H9 (cell line): Measurements from ENCODE around the gene MNS1. TPM values are rescaled to one million over a fixed set of nuclear protein-coding genes. Genes with fewer than 3 reads are reported as not detected.

Experiments used
- DNase-seq: peaks from one replicate; pipeline ENCODE4 v3.0.0-alpha.2; 2017
- H2AFZ ChIP-seq: one replicate; pipeline ENCODE4 v1.6.1; 2013; ENCODE audit warnings: mild to moderate bottlenecking, low read length, control low read depth, moderate library complexity
- H2AK5ac ChIP-seq: 2 replicates; pipeline ENCODE4 v1.6.1; 2013; ENCODE audit warnings: low read length, control low read depth, mixed read lengths; ENCODE audit not compliant: insufficient read length
- H2BK120ac ChIP-seq: one replicate; pipeline ENCODE4 v1.6.1; 2013; ENCODE audit warnings: low read depth, mild to moderate bottlenecking, low read length, control low read depth, inconsistent platforms; ENCODE audit not compliant: poor library complexity, severe bottlenecking
- H2BK12ac ChIP-seq: 2 replicates; pipeline ENCODE4 v1.6.1; 2013; ENCODE audit warnings: low read length, control low read depth, mixed read lengths, low read depth; ENCODE audit not compliant: insufficient read length
- H2BK15ac ChIP-seq: 2 replicates; pipeline ENCODE4 v1.6.1; 2013; ENCODE audit warnings: low read depth, low read length, control low read depth
- H2BK20ac ChIP-seq: one replicate; pipeline ENCODE4 v1.6.1; 2013; ENCODE audit warnings: low read depth, mild to moderate bottlenecking, low read length, control low read depth, inconsistent platforms; ENCODE audit not compliant: poor library complexity, severe bottlenecking
- H2BK5ac ChIP-seq: 2 replicates; pipeline ENCODE4 v1.6.1; 2013; ENCODE audit warnings: low read length, control low read depth, mixed read lengths; ENCODE audit not compliant: insufficient read length
- H3K14ac ChIP-seq: 2 replicates; pipeline ENCODE4 v1.6.1; 2013; ENCODE audit warnings: low read length, control low read depth; ENCODE audit not compliant: insufficient read depth
- H3K18ac ChIP-seq: 2 replicates; pipeline ENCODE4 v1.6.1; 2013; ENCODE audit warnings: low read depth, mild to moderate bottlenecking, mixed read lengths, low read length, control low read depth; ENCODE audit not compliant: insufficient read length
- H3K23ac ChIP-seq: 2 replicates; pipeline ENCODE4 v1.6.1; 2013; ENCODE audit warnings: low read length, control low read depth, mixed read lengths, low read depth; ENCODE audit not compliant: insufficient read length
- H3K23me2 ChIP-seq: 2 replicates; pipeline ENCODE4 v1.6.1; 2013; ENCODE audit warnings: low read depth, mild to moderate bottlenecking, mixed read lengths, low read length, control low read depth; ENCODE audit not compliant: insufficient read length, poor library complexity, severe bottlenecking
- H3K27ac ChIP-seq: 2 replicates; pipeline ENCODE4 v1.5.1; 2013; ENCODE audit warnings: low read length, control low read depth, mixed read lengths, low read depth; ENCODE audit not compliant: insufficient read length
- H3K27me3 ChIP-seq: 2 replicates; pipeline ENCODE4 v1.6.1; 2013; ENCODE audit warnings: low read length, control low read depth, inconsistent platforms; ENCODE audit not compliant: insufficient read depth
- H3K4ac ChIP-seq: 2 replicates; pipeline ENCODE4 v1.6.1; 2013; ENCODE audit warnings: low read depth, mild to moderate bottlenecking, control low read depth, inconsistent platforms, low read length, moderate library complexity
- H3K4me1 ChIP-seq: 2 replicates; pipeline ENCODE4 v1.6.1; 2013; ENCODE audit warnings: low read length, control low read depth, inconsistent platforms; ENCODE audit not compliant: insufficient read depth
- H3K4me2 ChIP-seq: 2 replicates; pipeline ENCODE4 v1.6.1; 2013; ENCODE audit warnings: low read length, control low read depth, mixed read lengths; ENCODE audit not compliant: insufficient read length, insufficient read depth
- H3K56ac ChIP-seq: 2 replicates; pipeline ENCODE4 v1.6.1; 2013; ENCODE audit warnings: low read depth, mild to moderate bottlenecking, mixed read lengths, low read length, control low read depth; ENCODE audit not compliant: insufficient read length
- H3K79me1 ChIP-seq: 2 replicates; pipeline ENCODE4 v1.6.1; 2013; ENCODE audit warnings: low read depth, mild to moderate bottlenecking, moderate library complexity, low read length, control low read depth, inconsistent platforms; ENCODE audit not compliant: insufficient read depth, poor library complexity, severe bottlenecking
- H3K79me2 ChIP-seq: 2 replicates; pipeline ENCODE4 v1.6.1; 2013; ENCODE audit warnings: low read length, control low read depth, inconsistent platforms; ENCODE audit not compliant: insufficient read depth
- H3K9ac ChIP-seq: 2 replicates; pipeline ENCODE4 v1.6.1; 2013; ENCODE audit warnings: low read length, control low read depth, mixed read lengths; ENCODE audit not compliant: insufficient read length; ENCODE audit errors: extremely low read depth
- H3K9me3 ChIP-seq: one replicate; pipeline ENCODE4 v1.6.1; 2013; ENCODE audit warnings: low read depth, low read length, inconsistent platforms; ENCODE audit not compliant: control insufficient read depth
- H3T11ph ChIP-seq: one replicate; pipeline ENCODE4 v1.6.1; 2013; ENCODE audit warnings: mild to moderate bottlenecking, low read length, control low read depth, inconsistent platforms
- H4K20me1 ChIP-seq: one replicate; pipeline ENCODE4 v1.6.1; 2013; ENCODE audit not compliant: control insufficient read depth, insufficient read length, insufficient read depth
- H4K5ac ChIP-seq: 2 replicates; pipeline ENCODE4 v1.6.1; 2013; ENCODE audit warnings: low read depth, mild to moderate bottlenecking, mixed read lengths, low read length, control low read depth; ENCODE audit not compliant: insufficient read length
- H4K8ac ChIP-seq: replicated peaks from 2 replicates; pipeline ENCODE4 v1.6.1; 2013; ENCODE audit warnings: low read length, control low read depth, mixed read lengths, low read depth; ENCODE audit not compliant: insufficient read length
- H4K91ac ChIP-seq: 2 replicates; pipeline ENCODE4 v1.6.1; 2013; ENCODE audit warnings: low read depth, mild to moderate bottlenecking, moderate library complexity, mixed read lengths, low read length, control low read depth; ENCODE audit not compliant: insufficient read length
- H3K27ac Mint-ChIP-seq, 3 experiments: 2 replicates in 2 of 3; 3 replicates in 1 of 3; pipeline ENCODE4 v1.8.0; 2020 to 2021; ENCODE audit warnings: mixed read lengths in 3 of 3, mild to moderate bottlenecking in 1 of 3, moderate library complexity in 1 of 3
- H3K27me3 Mint-ChIP-seq: 2 replicates; pipeline ENCODE4 v1.8.0; 2021; ENCODE audit warnings: low read depth, mild to moderate bottlenecking, moderate library complexity, mixed read lengths
- H3K36me3 Mint-ChIP-seq, 3 experiments: 2 replicates in 2 of 3; 3 replicates in 1 of 3; pipeline ENCODE4 v1.8.0; 2020 to 2021; ENCODE audit warnings: low read depth in 3 of 3, mixed read lengths in 3 of 3; ENCODE audit not compliant: insufficient read depth in 1 of 3
- H3K4me1 Mint-ChIP-seq, 2 experiments: 2 replicates each; pipeline ENCODE4 v1.8.0; 2020; ENCODE audit warnings: mixed read lengths in 2 of 2
- H3K4me3 Mint-ChIP-seq, 2 experiments: 2 replicates in 1 of 2; 3 replicates in 1 of 2; pipeline ENCODE4 v1.8.0; 2020 to 2021; ENCODE audit warnings: mild to moderate bottlenecking in 2 of 2, mixed read lengths in 2 of 2, moderate library complexity in 1 of 2
- H3K9me3 Mint-ChIP-seq, 2 experiments: 2 replicates in 1 of 2; 3 replicates in 1 of 2; pipeline ENCODE4 v1.8.0; 2020; ENCODE audit warnings: mild to moderate bottlenecking in 2 of 2, mixed read lengths in 2 of 2, moderate library complexity in 1 of 2
- WGBS: extraction: QIAGEN DNeasy Blood & Tissue Kit; methylation state at CpG from one replicate; pipeline ENCODE4 v1.1.7; 2013; ENCODE audit warnings: missing lambda C conversion rate, low lambda C conversion rate, mixed read lengths; ENCODE audit not compliant: insufficient read length; ENCODE audit errors: extremely low coverage; 5-methylcytosine and 5-hydroxymethylcytosine counted together
- total RNA-seq: library from RNA; stranded (reverse); gene quantifications from 2 replicates; pipeline ENCODE4 v1.2.1, GENCODE V29; 2021
- TF ChIP-seq, protein P1 (sequence below): fragments of 200-600 bp; sonication (generic); conservative IDR thresholded peaks from 3 replicates; pipeline ENCODE4 v1.8.0; 2021; ENCODE audit warnings: antibody characterized with exemption, mild to moderate bottlenecking

MNS1 gene
- total RNA-seq, 1 experiment from 2014 or later, result 4.2 TPM

GRCh38 chr15:56393277-56393676 lies 71.7 kb downstream of the MNS1 start:
- Histone ChIP-seq H4K5ac (no peak overlapping the region), H2BK15ac (no peak overlapping the region), H3K27ac (no peak overlapping the region), H3K23ac (no peak overlapping the region), H3T11ph (no peak overlapping the region), H2BK20ac (no peak overlapping the region), H4K20me1 (no peaks in the 10 kb centered on the region), H2BK120ac (no peak overlapping the region), H3K9ac (no peak overlapping the region), H3K27me3 (no peaks in the 10 kb centered on the region), H3K9me3 (no peaks in the 10 kb centered on the region), H3K4ac (no peak overlapping the region), H3K79me1 (no peaks in the 10 kb centered on the region), H3K56ac (no peak overlapping the region), H2AK5ac (no peak overlapping the region), H3K4me2 (no peak overlapping the region), H2BK5ac (no peak overlapping the region), H3K23me2 (no peaks in the 10 kb centered on the region), H4K91ac (no peak overlapping the region), H3K4me1 (no peaks in the 10 kb centered on the region), H3K14ac (no peak overlapping the region), H2BK12ac (no peak overlapping the region), H2AFZ (no peak overlapping the region), H3K79me2 (no peaks in the 10 kb centered on the region), H3K18ac (no peak overlapping the region), H4K8ac (no peak overlapping the region)
- TF ChIP-seq, protein P1, sequence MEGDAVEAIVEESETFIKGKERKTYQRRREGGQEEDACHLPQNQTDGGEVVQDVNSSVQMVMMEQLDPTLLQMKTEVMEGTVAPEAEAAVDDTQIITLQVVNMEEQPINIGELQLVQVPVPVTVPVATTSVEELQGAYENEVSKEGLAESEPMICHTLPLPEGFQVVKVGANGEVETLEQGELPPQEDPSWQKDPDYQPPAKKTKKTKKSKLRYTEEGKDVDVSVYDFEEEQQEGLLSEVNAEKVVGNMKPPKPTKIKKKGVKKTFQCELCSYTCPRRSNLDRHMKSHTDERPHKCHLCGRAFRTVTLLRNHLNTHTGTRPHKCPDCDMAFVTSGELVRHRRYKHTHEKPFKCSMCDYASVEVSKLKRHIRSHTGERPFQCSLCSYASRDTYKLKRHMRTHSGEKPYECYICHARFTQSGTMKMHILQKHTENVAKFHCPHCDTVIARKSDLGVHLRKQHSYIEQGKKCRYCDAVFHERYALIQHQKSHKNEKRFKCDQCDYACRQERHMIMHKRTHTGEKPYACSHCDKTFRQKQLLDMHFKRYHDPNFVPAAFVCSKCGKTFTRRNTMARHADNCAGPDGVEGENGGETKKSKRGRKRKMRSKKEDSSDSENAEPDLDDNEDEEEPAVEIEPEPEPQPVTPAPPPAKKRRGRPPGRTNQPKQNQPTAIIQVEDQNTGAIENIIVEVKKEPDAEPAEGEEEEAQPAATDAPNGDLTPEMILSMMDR, result no peak
- DNase-seq, result no peak
- H3K27me3 Mint-ChIP-seq, result no peaks in the 10 kb centered on the region
- no CpG with 5 or more reads among the region's 1 CpG for WGBS
- peaks cover 18 to 31% (median 19%) of the 10 kb centered on the region in 3 experiments for H3K36me3 Mint-ChIP-seq
- H3K9me3 Mint-ChIP-seq, result peaks cover 16 to 17% of the 10 kb centered on the region in 2 experiments
- H3K4me3 Mint-ChIP-seq, result no peak overlapping the region
- H3K27ac Mint-ChIP-seq, result no peak overlapping the region
- H3K4me1 Mint-ChIP-seq, result peaks cover 12 to 14% of the 10 kb centered on the region in 2 experiments
